GM19025 (cell line): Measurements from ENCODE around the gene FOXL1.
A peak's percentile ranks its signal among the peaks of the same experiment; 100 is the strongest.

Source experiments
- ATAC-seq: cut with Tn5 transposase; IDR thresholded peaks from one replicate; pipeline ENCODE4 v1.9.1; 2021; ENCODE audit warnings: mild to moderate bottlenecking, low read depth, moderate library complexity; ENCODE audit not compliant: unreplicated experiment

Gene FOXL1

GRCh38 chr16:86547286-86547685 is 31.1 kb upstream of the FOXL1 start:
- no peak for ATAC-seq

GRCh38 chr16:86549076-86549892 is 29.1 kb upstream of the FOXL1 start:
- ATAC-seq: no peak

GRCh38 chr16:86549893-86550190 is 28.5 kb upstream of the FOXL1 start:
- ATAC-seq: no peak

GRCh38 chr16:86550281-86550680 is 28.1 kb upstream of the FOXL1 start:
- no peak for ATAC-seq

- ATAC-seq: no peak
These were observed 25.0 kb upstream of the FOXL1 start for GRCh38 chr16:86553356-86553755.

- no peak for ATAC-seq
These were observed 23.8 kb upstream of the FOXL1 start for GRCh38 chr16:86554599-86554916.

- ATAC-seq: peak; percentile 84
These were observed 23.2 kb upstream of the FOXL1 start, which contains the start of gene MTHFSD for GRCh38 chr16:86554917-86555703. Gene MTHFSD, minus strand, starts transcription at chr16:86555235. Its CDS starts 51 bp downstream, at chr16:86555184.

GRCh38 chr16:86555704-86556075 is 22.7 kb upstream of the FOXL1 start:
- no peak for ATAC-seq

- ATAC-seq: no peak
These were observed 21.8 kb upstream of the FOXL1 start for GRCh38 chr16:86556576-86556975.

- no peak for ATAC-seq
These were observed 20.8 kb upstream of the FOXL1 start for GRCh38 chr16:86557587-86557986.

GRCh38 chr16:86558355-86559193 is 19.8 kb upstream of the FOXL1 start:
- ATAC-seq: no peak

- no peak for ATAC-seq
These were observed 18.5 kb upstream of the FOXL1 start for GRCh38 chr16:86559802-86560305.

- ATAC-seq: no peak
These were observed 16.0 kb upstream of the FOXL1 start for GRCh38 chr16:86562356-86562755.

- peak; percentile 60 for ATAC-seq
These were observed 14.6 kb upstream of the FOXL1 start for GRCh38 chr16:86563469-86564345.

- ATAC-seq: no peak
These were observed 13.1 kb upstream of the FOXL1 start for GRCh38 chr16:86565181-86565631.

GRCh38 chr16:86565644-86566511 is 12.5 kb upstream of the FOXL1 start:
- ATAC-seq: no peak

- ATAC-seq: no peak
These were observed 11.8 kb upstream of the FOXL1 start, which contains the start of gene FOXC2 for GRCh38 chr16:86566601-86566965. Gene FOXC2, plus strand, starts transcription at chr16:86566829. Its CDS starts 507 bp downstream, at chr16:86567336.

GRCh38 chr16:86566966-86567700 is 11.2 kb upstream of the FOXL1 start:
- ATAC-seq: no peak
